CD4-positive, CD25-positive, alpha-beta regulatory T cell (primary cell): ENCODE measurements around the gene MAGI2. TPM values are rescaled to one million over a fixed set of nuclear protein-coding genes. Genes with fewer than 3 reads are reported as not detected.

Source experiments
- ATAC-seq, 2 donors: fragments of 150-1000 bp; cut with Tn5 transposase; one replicate each; pipeline ENCODE4 v1.10.0; 2021; ENCODE audit warnings: low read depth in 2 of 2, moderate number of reproducible peaks in 2 of 2, moderate library complexity in 1 of 2
- DNase-seq, 3 donors: peaks; one replicate each; pipeline versions ENCODE4 v3.0.0 to v3.0.0-alpha.2; 2012 to 2022; ENCODE audit warnings: mixed read lengths in 1 of 3
- H3K27ac ChIP-seq: one replicate; pipeline ENCODE4 v1.7.0; 2013; ENCODE audit warnings: mild to moderate bottlenecking, low read length; ENCODE audit not compliant: insufficient read depth, poor library complexity, severe bottlenecking
- H3K27me3 ChIP-seq: one replicate; pipeline ENCODE4 v1.7.0; 2013; ENCODE audit warnings: low read length; ENCODE audit not compliant: control insufficient read depth, insufficient read depth
- H3K36me3 ChIP-seq: one replicate; pipeline ENCODE4 v1.7.0; 2013; ENCODE audit warnings: mild to moderate bottlenecking, low read length, moderate library complexity; ENCODE audit not compliant: control insufficient read depth, insufficient read depth
- H3K4me1 ChIP-seq: 2 replicates; pipeline ENCODE4 v1.7.0; 2013; ENCODE audit warnings: mild to moderate bottlenecking, low read length; ENCODE audit not compliant: insufficient read depth, control insufficient read depth, poor library complexity, severe bottlenecking
- H3K4me3 ChIP-seq: one replicate; pipeline ENCODE4 v1.7.0; 2013; ENCODE audit warnings: low read depth, mild to moderate bottlenecking, low read length, moderate library complexity
- H3K9me3 ChIP-seq, 2 experiments: 1 replicate in 1 of 2; 2 replicates in 1 of 2; pipeline ENCODE4 v1.7.0; 2013; ENCODE audit warnings: low read length in 2 of 2, mild to moderate bottlenecking in 1 of 2, moderate library complexity in 1 of 2; ENCODE audit not compliant: control insufficient read depth in 2 of 2
- H3K27ac Mint-ChIP-seq, 3 donors: one replicate each; pipeline ENCODE4 v1.8.0; 2020 to 2022; ENCODE audit warnings: mild to moderate bottlenecking in 3 of 3, mixed read lengths in 3 of 3, moderate library complexity in 2 of 3
- H3K27me3 Mint-ChIP-seq: one replicate; pipeline ENCODE4 v1.8.0; 2022; ENCODE audit warnings: mild to moderate bottlenecking, mixed read lengths
- H3K36me3 Mint-ChIP-seq: one replicate; pipeline ENCODE4 v1.8.0; 2020; ENCODE audit warnings: mixed read lengths
- H3K4me1 Mint-ChIP-seq, 4 donors: one replicate each; pipeline ENCODE4 v1.8.0; 2020 to 2022; ENCODE audit warnings: mixed read lengths in 4 of 4, mild to moderate bottlenecking in 1 of 4
- H3K4me3 Mint-ChIP-seq, 4 donors: one replicate each; pipeline ENCODE4 v1.8.0; 2020 to 2022; ENCODE audit warnings: mild to moderate bottlenecking in 4 of 4, mixed read lengths in 4 of 4, moderate library complexity in 3 of 4
- H3K9me3 Mint-ChIP-seq, 7 donors: one replicate each; pipeline ENCODE4 v1.8.0; 2020 to 2022; ENCODE audit warnings: mixed read lengths in 7 of 7, mild to moderate bottlenecking in 3 of 7, moderate library complexity in 2 of 7
- polyA plus RNA-seq, 4 donors: library from polyadenylated mRNA; unstranded; fragments of 300-500 nt; fragmentation: Illumina TruSeq; gene quantifications; one replicate each; pipeline ENCODE4 v1.2.3, GENCODE V29; 2021
- total RNA-seq: library from RNA; stranded (reverse); gene quantifications from one replicate; pipeline ENCODE4 v1.2.3, GENCODE V29; 2022

Gene MAGI2
- total and polyA plus RNA-seq, 5 donors from 2014 or later, result not detected

DNA sequence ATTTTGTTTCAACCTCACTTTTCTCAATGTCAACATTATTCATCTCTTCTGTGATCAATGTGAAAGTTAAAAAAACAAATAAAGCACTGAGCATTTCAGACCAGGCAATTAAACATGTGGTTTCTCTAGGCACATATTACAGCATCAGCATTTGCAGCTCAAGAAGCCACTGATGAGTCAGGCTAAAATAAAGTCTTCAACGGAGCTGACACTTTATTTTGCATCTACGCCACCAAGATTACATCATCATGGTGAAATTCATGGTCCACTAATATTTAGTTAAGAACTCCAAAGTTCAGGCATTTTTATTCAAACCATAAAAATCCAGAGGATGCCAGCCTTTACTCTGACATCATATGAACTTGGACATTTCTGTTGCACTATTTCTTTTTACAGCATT, 33.0 kb downstream of the MAGI2 start:
- Mint-ChIP-seq H3K27ac (no peak overlapping the region), H3K4me3 (no peak overlapping the region), H3K9me3 (peaks cover 0 to 6% (median 1%) of the 10 kb centered on the region in 7 donors), H3K27me3 (no peaks in the 10 kb centered on the region), H3K36me3 (no peaks in the 10 kb centered on the region), H3K4me1 (no peaks in the 10 kb centered on the region)
- DNase-seq, result no peak
- Histone ChIP-seq H3K4me1 (no peaks in the 10 kb centered on the region), H3K9me3 (no peaks in the 10 kb centered on the region), H3K27me3 (no peaks in the 10 kb centered on the region), H3K36me3 (no peaks in the 10 kb centered on the region), H3K27ac (no peak overlapping the region), H3K4me3 (no peak overlapping the region)
- no peak for ATAC-seq

DNA sequence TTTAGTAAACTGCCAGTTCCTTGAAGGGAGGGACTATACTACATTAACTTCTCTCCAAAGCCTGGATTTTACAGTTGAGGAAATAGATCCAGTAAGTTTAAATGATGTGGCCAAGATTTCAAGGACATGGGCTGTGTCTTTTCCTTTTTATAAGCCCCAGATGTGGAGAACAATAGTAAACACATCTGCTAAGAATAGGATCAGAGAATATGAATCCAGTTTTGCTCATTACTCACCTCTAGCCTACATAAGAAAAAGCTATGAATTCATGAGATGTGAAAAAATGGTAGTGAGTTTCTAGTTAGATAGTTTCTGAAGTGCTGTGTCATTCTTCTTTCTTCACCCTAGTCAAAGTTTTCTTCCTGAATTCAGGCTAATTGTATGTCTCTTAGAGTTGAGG, 38.6 kb downstream of the MAGI2 start:
- Mint-ChIP-seq H3K4me3 (no peak overlapping the region), H3K27me3 (peaks cover 4% of the 10 kb centered on the region), H3K9me3 (peaks cover 0 to 9% (median 4%) of the 10 kb centered on the region in 7 donors), H3K4me1 (no peaks in the 10 kb centered on the region), H3K36me3 (no peaks in the 10 kb centered on the region), H3K27ac (no peak overlapping the region)
- DNase-seq, result no peak
- Histone ChIP-seq H3K9me3 (no peaks in the 10 kb centered on the region), H3K4me1 (no peaks in the 10 kb centered on the region), H3K27ac (no peak overlapping the region), H3K4me3 (no peak overlapping the region), H3K36me3 (no peaks in the 10 kb centered on the region), H3K27me3 (no peaks in the 10 kb centered on the region)
- ATAC-seq, result no peak

DNA sequence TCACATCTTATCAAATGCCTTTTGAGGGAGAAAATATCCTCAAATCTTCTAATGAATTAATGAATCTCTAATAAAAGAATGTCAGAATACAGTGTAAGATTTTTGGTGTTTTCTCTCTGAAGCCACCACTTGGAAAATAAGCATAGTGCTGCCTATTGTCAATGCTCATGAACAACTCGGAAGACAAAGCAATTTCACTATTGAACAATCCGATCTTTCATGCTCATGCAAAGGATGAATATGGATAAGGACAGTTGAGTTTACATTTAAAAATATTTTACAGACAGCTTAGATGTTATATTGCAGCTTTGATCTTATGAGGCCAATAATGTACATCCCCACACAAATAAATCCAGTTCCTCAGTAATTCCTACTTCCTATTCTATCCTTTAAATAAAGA, 40.6 kb downstream of the MAGI2 start:
- no peak overlapping the region for H3K27ac Mint-ChIP-seq
- Histone ChIP-seq H3K4me3 (no peak overlapping the region), H3K36me3 (no peaks in the 10 kb centered on the region), H3K27me3 (no peaks in the 10 kb centered on the region), H3K27ac (no peak overlapping the region), H3K4me1 (no peaks in the 10 kb centered on the region), H3K9me3 (no peaks in the 10 kb centered on the region)
- no peak for DNase-seq
- peaks cover 0 to 11% (median 2%) of the 10 kb centered on the region in 7 donors for H3K9me3 Mint-ChIP-seq
- H3K4me3 Mint-ChIP-seq, result no peak overlapping the region
- H3K36me3 Mint-ChIP-seq, result no peaks in the 10 kb centered on the region
- no peak for ATAC-seq
- H3K4me1 Mint-ChIP-seq, result no peaks in the 10 kb centered on the region
- peaks cover 4% of the 10 kb centered on the region for H3K27me3 Mint-ChIP-seq

DNA sequence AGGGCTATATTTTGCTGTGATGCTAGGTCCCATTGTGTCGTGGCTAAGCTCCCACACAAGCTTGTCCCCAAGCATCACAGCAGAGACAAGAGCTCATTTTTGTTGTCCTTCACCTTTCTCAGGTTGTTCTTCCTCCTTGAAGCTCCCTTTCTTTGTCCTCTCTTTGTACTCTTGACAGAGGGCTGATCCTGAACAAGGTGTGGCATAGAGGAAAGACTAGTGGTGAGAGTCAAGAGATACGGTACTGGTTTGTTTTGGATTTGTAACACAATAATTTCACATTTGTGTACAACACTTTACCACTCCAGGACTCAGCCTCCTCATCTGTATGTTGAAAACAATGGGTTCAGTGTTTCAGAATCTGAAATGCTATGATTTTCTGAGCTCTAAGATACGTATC, 41.0 kb downstream of the MAGI2 start:
- Mint-ChIP-seq H3K27ac (no peak overlapping the region), H3K4me3 (no peak overlapping the region), H3K4me1 (no peaks in the 10 kb centered on the region), H3K27me3 (peaks cover 4% of the 10 kb centered on the region), H3K36me3 (no peaks in the 10 kb centered on the region), H3K9me3 (peaks cover 0 to 11% (median 2%) of the 10 kb centered on the region in 7 donors)
- H3K36me3 ChIP-seq, result no peaks in the 10 kb centered on the region
- no peak overlapping the region for H3K27ac ChIP-seq
- H3K4me1 ChIP-seq, result no peaks in the 10 kb centered on the region
- H3K9me3 ChIP-seq, result no peaks in the 10 kb centered on the region
- no peak overlapping the region for H3K4me3 ChIP-seq
- H3K27me3 ChIP-seq, result no peaks in the 10 kb centered on the region
- ATAC-seq (no peak), DNase-seq (no peak)

DNA sequence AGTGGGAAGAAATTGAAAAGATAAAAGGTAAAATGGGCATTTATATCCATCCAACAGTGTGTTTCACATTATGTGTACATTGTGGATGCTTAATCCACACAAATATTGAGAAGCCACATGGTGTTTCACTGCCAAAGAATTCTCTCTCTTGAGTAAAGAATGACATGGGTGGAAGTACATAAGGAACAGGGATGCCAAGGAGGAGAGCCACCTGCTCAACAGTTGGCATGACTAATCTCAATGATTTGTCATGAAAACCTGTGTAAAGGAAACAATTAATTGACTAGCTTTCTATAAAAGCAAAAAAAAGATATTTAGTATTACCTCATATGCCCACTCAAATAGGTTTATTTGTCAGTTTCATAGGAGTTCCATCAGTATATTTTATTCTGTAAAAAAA, 43.1 kb downstream of the MAGI2 start:
- no peaks in the 10 kb centered on the region for H3K4me1 ChIP-seq
- no peak overlapping the region for H3K27ac Mint-ChIP-seq
- H3K27ac ChIP-seq, result no peak overlapping the region
- H3K9me3 Mint-ChIP-seq, result peaks cover 0 to 11% (median 0%) of the 10 kb centered on the region in 7 donors
- no peaks in the 10 kb centered on the region for H3K36me3 ChIP-seq
- DNase-seq (no peak), ATAC-seq (no peak)
- H3K4me3 ChIP-seq, result no peak overlapping the region
- H3K27me3 Mint-ChIP-seq, result peaks cover 4% of the 10 kb centered on the region
- H3K9me3 ChIP-seq, result no peaks in the 10 kb centered on the region
- no peaks in the 10 kb centered on the region for H3K36me3 Mint-ChIP-seq
- H3K4me1 Mint-ChIP-seq, result no peaks in the 10 kb centered on the region
- no peak overlapping the region for H3K4me3 Mint-ChIP-seq
- no peaks in the 10 kb centered on the region for H3K27me3 ChIP-seq

DNA sequence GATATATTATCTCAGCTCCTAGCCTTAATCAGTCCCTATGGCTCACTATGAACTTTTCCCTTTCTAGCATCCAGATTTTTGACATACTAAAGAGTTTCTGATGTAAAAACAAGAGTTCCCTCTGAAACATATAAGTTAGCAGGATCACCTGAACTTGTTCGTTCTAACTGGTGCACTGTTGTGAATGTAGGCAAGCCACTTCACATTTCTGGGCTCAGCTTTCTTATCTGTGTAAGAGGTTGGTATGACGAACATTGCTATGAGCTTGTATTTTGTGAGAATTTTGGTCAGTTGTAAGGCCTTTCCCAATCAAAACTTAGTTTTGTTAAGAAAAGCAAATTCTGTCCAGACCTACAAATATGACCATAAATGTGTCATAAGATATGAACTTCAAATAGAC, 46.1 kb downstream of the MAGI2 start:
- DNase-seq (no peak), ATAC-seq (no peak)
- no peaks in the 10 kb centered on the region for H3K36me3 ChIP-seq
- no peaks in the 10 kb centered on the region for H3K9me3 ChIP-seq
- no peak overlapping the region for H3K27ac ChIP-seq
- H3K36me3 Mint-ChIP-seq, result no peaks in the 10 kb centered on the region
- H3K27ac Mint-ChIP-seq, result no peak overlapping the region
- H3K27me3 ChIP-seq, result no peaks in the 10 kb centered on the region
- H3K9me3 Mint-ChIP-seq, result peaks cover 0 to 4% (median 0%) of the 10 kb centered on the region in 7 donors
- no peak overlapping the region for H3K4me3 Mint-ChIP-seq
- H3K4me3 ChIP-seq, result no peak overlapping the region
- H3K4me1 Mint-ChIP-seq, result no peaks in the 10 kb centered on the region
- no peaks in the 10 kb centered on the region for H3K4me1 ChIP-seq
- no peaks in the 10 kb centered on the region for H3K27me3 Mint-ChIP-seq

DNA sequence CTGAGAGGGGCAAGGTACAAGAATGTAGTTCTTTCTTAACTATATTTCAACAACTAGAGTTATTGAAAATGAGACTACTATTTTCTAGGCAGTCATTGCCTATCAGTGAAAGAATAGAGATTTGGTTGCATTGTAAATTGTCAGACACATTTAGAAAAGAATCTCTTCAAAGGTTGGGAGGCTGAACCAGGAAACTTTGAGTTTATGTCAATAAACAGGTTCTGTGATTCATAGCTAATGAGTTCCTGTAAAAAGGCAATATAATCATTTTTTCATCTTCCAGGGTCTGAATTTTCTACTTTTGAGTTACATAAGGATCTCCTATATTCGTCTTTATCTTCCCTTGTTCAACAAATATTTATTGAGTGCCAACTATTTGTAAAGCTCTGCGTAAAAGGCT, 47.1 kb downstream of the MAGI2 start:
- Mint-ChIP-seq H3K4me1 (no peaks in the 10 kb centered on the region), H3K27me3 (no peaks in the 10 kb centered on the region), H3K4me3 (no peak overlapping the region), H3K36me3 (no peaks in the 10 kb centered on the region), H3K27ac (no peak overlapping the region), H3K9me3 (peaks cover 0 to 4% (median 0%) of the 10 kb centered on the region in 7 donors)
- no peaks in the 10 kb centered on the region for H3K4me1 ChIP-seq
- ATAC-seq (no peak), DNase-seq (no peak)
- H3K27ac ChIP-seq, result no peak overlapping the region
- no peaks in the 10 kb centered on the region for H3K36me3 ChIP-seq
- no peaks in the 10 kb centered on the region for H3K9me3 ChIP-seq
- no peaks in the 10 kb centered on the region for H3K27me3 ChIP-seq
- H3K4me3 ChIP-seq, result no peak overlapping the region

DNA sequence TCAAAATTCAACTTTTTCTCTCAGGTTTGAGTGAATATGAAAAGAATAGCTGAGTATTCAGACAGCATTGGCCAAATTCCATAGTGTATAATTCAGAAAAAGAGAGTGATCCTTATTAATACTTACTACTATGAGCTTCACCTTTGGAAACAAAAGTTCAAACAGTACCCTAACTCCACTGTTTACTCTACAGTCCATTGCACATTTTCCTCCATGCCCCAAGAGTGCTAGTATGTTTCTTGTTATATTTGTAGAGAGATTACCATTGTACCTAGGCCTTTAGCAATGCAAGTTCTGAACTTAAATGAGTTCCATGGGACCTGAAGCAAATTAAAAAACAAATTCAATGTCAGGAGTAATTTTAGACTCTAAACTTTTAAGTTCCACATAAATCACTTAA, 48.1 kb downstream of the MAGI2 start:
- Mint-ChIP-seq H3K27me3 (no peaks in the 10 kb centered on the region), H3K4me3 (no peak overlapping the region), H3K27ac (no peak overlapping the region), H3K4me1 (no peaks in the 10 kb centered on the region), H3K9me3 (peaks cover 0 to 4% (median 0%) of the 10 kb centered on the region in 7 donors), H3K36me3 (no peaks in the 10 kb centered on the region)
- Histone ChIP-seq H3K27ac (no peak overlapping the region), H3K4me1 (no peaks in the 10 kb centered on the region), H3K27me3 (no peaks in the 10 kb centered on the region), H3K36me3 (no peaks in the 10 kb centered on the region), H3K4me3 (no peak overlapping the region), H3K9me3 (no peaks in the 10 kb centered on the region)
- ATAC-seq (no peak), DNase-seq (no peak)
